Neural progenitor cell (in vitro differentiated cells): Measurements from ENCODE around the gene RPS28. TPM values are rescaled to one million over a fixed set of nuclear protein-coding genes. Genes with fewer than 3 reads are reported as not detected.
"Not testable (repeated sequence)": the region's sequence is repeated elsewhere in the genome, so short reads cannot be mapped to it uniquely, and the experiment has no call there.

Experiments used
- DNase-seq: peaks from one replicate; pipeline ENCODE4 v3.0.0-alpha.2; 2016; ENCODE audit warnings: low spot score
- H2AFZ ChIP-seq: fragments of 200-600 bp; sonication (generic); replicated peaks from 2 replicates; pipeline ENCODE4 v1.6.1; 2016; ENCODE audit warnings: antibody characterized with exemption
- H3F3A ChIP-seq: fragments of 200-600 bp; sonication (generic); 2 replicates; pipeline ENCODE4 v1.6.1; 2016; ENCODE audit warnings: antibody characterized with exemption, low read depth
- H3K27ac ChIP-seq: fragments of 200-600 bp; sonication (generic); 2 replicates; pipeline ENCODE4 v1.5.1; 2016; ENCODE audit warnings: mild to moderate bottlenecking
- H3K27me3 ChIP-seq: fragments of 200-600 bp; sonication (generic); 2 replicates; pipeline ENCODE4 v1.6.1; 2016; ENCODE audit warnings: mild to moderate bottlenecking, moderate library complexity
- H3K36me3 ChIP-seq: fragments of 200-600 bp; sonication (generic); 2 replicates; pipeline ENCODE4 v1.5.1; 2016
- H3K4me1 ChIP-seq: fragments of 200-600 bp; sonication (generic); 2 replicates; pipeline ENCODE4 v1.6.1; 2016; ENCODE audit warnings: mixed run types
- H3K4me2 ChIP-seq: fragments of 200-600 bp; sonication (generic); 2 replicates; pipeline ENCODE4 v1.6.1; 2016
- H3K4me3 ChIP-seq: fragments of 200-600 bp; sonication (generic); 2 replicates; pipeline ENCODE4 v1.5.1; 2016
- H3K79me2 ChIP-seq: fragments of 200-600 bp; sonication (generic); 2 replicates; pipeline ENCODE4 v1.6.1; 2016; ENCODE audit warnings: low read depth
- H3K9ac ChIP-seq: fragments of 200-600 bp; sonication (generic); 2 replicates; pipeline ENCODE4 v1.6.1; 2016
- H3K9me3 ChIP-seq: fragments of 200-600 bp; sonication (generic); 2 replicates; pipeline ENCODE4 v1.5.1; 2016; ENCODE audit warnings: low read depth
- H4K20me1 ChIP-seq: fragments of 200-600 bp; sonication (generic); 2 replicates; pipeline ENCODE4 v1.6.1; 2016; ENCODE audit warnings: low read depth
- H3K27ac Mint-ChIP-seq: 3 replicates; pipeline ENCODE4 v1.8.0; 2021; ENCODE audit warnings: mixed read lengths
- H3K27me3 Mint-ChIP-seq: 2 replicates; pipeline ENCODE4 v1.8.0; 2022; ENCODE audit warnings: low read depth, mild to moderate bottlenecking, inconsistent platforms, moderate library complexity, mixed read lengths; ENCODE audit not compliant: insufficient read depth
- H3K36me3 Mint-ChIP-seq: 3 replicates; pipeline ENCODE4 v1.8.0; 2021; ENCODE audit warnings: mixed read lengths
- H3K4me1 Mint-ChIP-seq: 3 replicates; pipeline ENCODE4 v1.8.0; 2021; ENCODE audit warnings: mixed read lengths
- H3K4me3 Mint-ChIP-seq: 3 replicates; pipeline ENCODE4 v1.8.0; 2021; ENCODE audit warnings: mild to moderate bottlenecking, moderate library complexity, mixed read lengths
- H3K9me3 Mint-ChIP-seq: 3 replicates; pipeline ENCODE4 v1.8.0; 2020; ENCODE audit warnings: mixed read lengths
- EZH2 ChIP-seq: fragments of 200-600 bp; sonication (generic); IDR thresholded peaks from 2 replicates; pipeline ENCODE4 v1.6.1; 2017; ENCODE audit warnings: antibody characterized with exemption, mild to moderate bottlenecking, moderate library complexity
- EZH2phosphoT487 ChIP-seq: fragments of 200-600 bp; sonication (generic); IDR thresholded peaks from 2 replicates; pipeline ENCODE4 v1.6.1; 2017; ENCODE audit warnings: antibody characterized with exemption
- total RNA-seq: library from RNA; depleted of rRNA; stranded (reverse); fragments of >200 nt; gene quantifications from 2 replicates; pipeline ENCODE4 v1.2.3, GENCODE V29; 2015; ENCODE audit warnings: low replicate concordance
- TF ChIP-seq, protein P1 (sequence below): fragments of 200-600 bp; sonication (generic); IDR thresholded peaks from 2 replicates; pipeline ENCODE4 v1.5.1; 2017; ENCODE audit warnings: antibody characterized with exemption, mild to moderate bottlenecking

Gene RPS28
- total RNA-seq, 1 donor from 2014 or later, result 296 TPM

DNA sequence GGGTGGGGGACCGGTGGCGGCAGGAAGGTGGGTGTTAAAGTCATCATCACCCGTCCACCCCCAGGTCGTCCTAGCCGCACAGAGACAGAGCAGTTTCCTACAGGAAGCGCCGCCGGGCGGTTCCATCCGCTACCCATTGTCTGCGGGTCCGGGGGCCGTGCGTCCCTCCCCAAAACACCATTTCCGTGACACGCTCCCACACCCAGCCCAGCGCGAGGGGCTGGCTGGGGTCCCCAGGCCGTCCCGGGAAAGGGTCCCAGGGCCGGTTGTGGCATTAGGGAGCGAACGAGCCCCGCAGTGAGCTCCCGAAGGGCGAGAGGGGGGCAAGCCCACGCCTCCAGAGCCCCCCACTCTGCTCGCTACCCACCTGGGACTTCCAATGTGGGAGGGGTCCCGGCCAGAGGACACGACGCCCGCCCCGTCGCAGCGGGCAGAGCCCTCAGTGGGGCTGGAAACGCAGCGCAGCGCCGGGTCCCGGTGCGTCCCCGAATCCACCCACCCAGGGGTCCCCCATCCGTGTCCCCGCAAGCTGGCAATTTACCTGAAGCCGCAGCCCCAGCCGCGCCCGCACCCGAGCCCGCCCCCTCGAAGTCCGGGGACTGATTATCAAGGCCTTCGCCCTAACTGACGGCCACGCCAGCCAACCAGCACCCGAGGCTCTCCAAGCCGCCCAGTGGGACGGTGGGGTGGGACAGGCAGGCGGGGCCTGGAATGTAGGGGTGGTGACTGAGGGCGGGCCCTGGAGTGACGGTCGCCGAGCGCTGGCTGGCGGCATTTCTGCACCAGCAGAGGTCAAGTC is 21.6 kb downstream of the RPS28 start, which contains the start of gene KANK3:
KANK3 (minus strand) TSS at position 579 of the 799 bp plus-strand sequence. CDS start 5,434 bp downstream, outside the sequence.
- H4K20me1 ChIP-seq, result peaks cover 3% of the 10 kb centered on the region
- peak within 1 kb of the TSS; percentile 43 for H3K4me3 ChIP-seq
- Mint-ChIP-seq H3K27ac (no peak within 1 kb of the TSS), H3K36me3 (no peaks in the 10 kb centered on the region), H3K4me3 (peak within 1 kb of the TSS; percentile 71), H3K9me3 (no peaks in the 10 kb centered on the region), H3K4me1 (peaks cover 9% of the 10 kb centered on the region), H3K27me3 (peaks cover 28% of the 10 kb centered on the region)
- peak within 1 kb of the TSS; percentile 63 for H3K4me2 ChIP-seq
- H3K27me3 ChIP-seq, result peaks cover 67% of the 10 kb centered on the region
- no peaks in the 10 kb centered on the region for H3K79me2 ChIP-seq
- H3K9ac ChIP-seq, result no peak within 1 kb of the TSS
- no peak within 1 kb of the TSS for H2AFZ ChIP-seq
- H3F3A ChIP-seq, result peaks cover 11% of the 10 kb centered on the region
- H3K36me3 ChIP-seq, result no peaks in the 10 kb centered on the region
- H3K4me1 ChIP-seq, result no peaks in the 10 kb centered on the region
- peak; percentile 97 for DNase-seq
- no peak within 1 kb of the TSS for H3K27ac ChIP-seq
- TF ChIP-seq, protein P1, sequence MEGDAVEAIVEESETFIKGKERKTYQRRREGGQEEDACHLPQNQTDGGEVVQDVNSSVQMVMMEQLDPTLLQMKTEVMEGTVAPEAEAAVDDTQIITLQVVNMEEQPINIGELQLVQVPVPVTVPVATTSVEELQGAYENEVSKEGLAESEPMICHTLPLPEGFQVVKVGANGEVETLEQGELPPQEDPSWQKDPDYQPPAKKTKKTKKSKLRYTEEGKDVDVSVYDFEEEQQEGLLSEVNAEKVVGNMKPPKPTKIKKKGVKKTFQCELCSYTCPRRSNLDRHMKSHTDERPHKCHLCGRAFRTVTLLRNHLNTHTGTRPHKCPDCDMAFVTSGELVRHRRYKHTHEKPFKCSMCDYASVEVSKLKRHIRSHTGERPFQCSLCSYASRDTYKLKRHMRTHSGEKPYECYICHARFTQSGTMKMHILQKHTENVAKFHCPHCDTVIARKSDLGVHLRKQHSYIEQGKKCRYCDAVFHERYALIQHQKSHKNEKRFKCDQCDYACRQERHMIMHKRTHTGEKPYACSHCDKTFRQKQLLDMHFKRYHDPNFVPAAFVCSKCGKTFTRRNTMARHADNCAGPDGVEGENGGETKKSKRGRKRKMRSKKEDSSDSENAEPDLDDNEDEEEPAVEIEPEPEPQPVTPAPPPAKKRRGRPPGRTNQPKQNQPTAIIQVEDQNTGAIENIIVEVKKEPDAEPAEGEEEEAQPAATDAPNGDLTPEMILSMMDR, result no peak
- TF ChIP-seq EZH2phosphoT487, result peak; percentile 34
- TF ChIP-seq EZH2, result peak; percentile 81
- H3K9me3 ChIP-seq, result no peaks in the 10 kb centered on the region

DNA sequence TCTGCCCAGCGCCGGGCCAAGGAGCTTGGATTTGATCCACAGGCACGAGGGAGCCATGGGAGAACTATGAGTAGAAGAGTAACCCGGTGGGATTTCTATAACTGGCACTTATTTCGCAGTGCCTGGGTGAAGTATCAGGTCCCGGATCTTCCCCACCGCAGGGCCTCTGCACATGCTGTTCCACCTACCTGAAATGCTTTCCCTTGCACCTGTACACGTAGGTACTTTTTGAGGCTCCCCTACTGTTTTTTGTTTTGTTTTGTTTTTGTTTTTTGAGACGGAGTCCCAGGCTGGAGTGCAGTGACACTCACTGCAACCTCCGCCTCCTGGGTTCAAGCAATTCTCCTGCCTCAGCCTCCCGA is 22.2 kb downstream of the RPS28 start:
- Histone ChIP-seq H3K4me3 (no peak overlapping the region), H3K9ac (no peak overlapping the region), H3K9me3 (no peaks in the 10 kb centered on the region), H4K20me1 (peaks cover 3% of the 10 kb centered on the region), H3K36me3 (no peaks in the 10 kb centered on the region), H3K4me1 (no peaks in the 10 kb centered on the region), H3F3A (peaks cover 11% of the 10 kb centered on the region), H3K79me2 (no peaks in the 10 kb centered on the region), H3K27me3 (peaks cover 63% of the 10 kb centered on the region), H3K4me2 (no peak overlapping the region), H3K27ac (no peak overlapping the region), H2AFZ (no peak overlapping the region)
- Mint-ChIP-seq H3K4me3 (peak overlapping the region; percentile 71), H3K27me3 (peaks cover 24% of the 10 kb centered on the region), H3K36me3 (no peaks in the 10 kb centered on the region), H3K27ac (no peak overlapping the region), H3K9me3 (no peaks in the 10 kb centered on the region), H3K4me1 (peaks cover 7% of the 10 kb centered on the region)
- no peak for DNase-seq
- TF ChIP-seq EZH2, result peak; percentile 13
- no peak for TF ChIP-seq EZH2phosphoT487
- TF ChIP-seq, protein P1, result no peak

DNA sequence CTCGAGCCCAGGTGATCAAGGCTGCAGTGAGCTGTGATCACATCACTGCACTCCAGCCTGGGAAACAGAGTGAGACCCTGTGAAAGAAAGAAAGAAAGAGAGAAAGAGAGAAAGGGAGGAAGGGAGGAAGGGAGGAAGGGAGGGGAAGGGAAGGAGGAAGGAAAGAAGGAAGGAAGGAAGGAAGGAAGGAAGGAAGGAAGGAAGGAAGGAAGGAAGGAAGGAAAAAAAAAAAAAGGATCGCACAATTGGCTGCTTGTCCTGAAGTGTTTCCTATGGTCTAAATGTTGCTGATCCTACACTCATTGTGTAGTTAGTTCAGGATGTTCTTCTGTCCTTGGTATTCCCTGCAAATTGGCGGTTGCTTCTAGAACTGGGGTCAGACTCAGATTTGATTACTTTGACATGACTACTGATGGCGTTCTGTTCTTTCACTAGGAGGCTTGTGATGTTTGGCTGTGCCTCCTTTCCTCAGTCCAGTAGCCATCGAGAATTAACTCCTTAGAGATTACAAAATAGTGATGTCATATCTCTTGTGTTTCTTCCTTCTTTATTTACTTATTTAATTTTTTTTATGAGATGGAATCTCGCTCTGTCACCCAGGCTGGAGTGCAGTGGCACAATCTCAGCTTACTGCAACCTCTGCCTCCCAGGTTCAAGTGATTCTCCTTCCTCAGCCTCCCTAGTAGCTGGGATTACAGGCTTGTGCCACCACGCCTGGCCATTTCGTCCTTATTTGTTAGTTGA is 28.5 kb downstream of the RPS28 start:
- not testable (repeated sequence) for H3K27ac ChIP-seq, H3K27ac Mint-ChIP-seq, H3K4me3 ChIP-seq, H3K27me3 ChIP-seq, H3K36me3 ChIP-seq, H3K36me3 Mint-ChIP-seq, H3K9me3 ChIP-seq, H4K20me1 ChIP-seq, H3K9ac ChIP-seq, DNase-seq, H3K4me1 ChIP-seq, H3K27me3 Mint-ChIP-seq, H3K9me3 Mint-ChIP-seq, H3K79me2 ChIP-seq, H3K4me2 ChIP-seq, H2AFZ ChIP-seq, H3K4me3 Mint-ChIP-seq
- peaks cover 17% of the 10 kb centered on the region for H3F3A ChIP-seq
- H3K4me1 Mint-ChIP-seq, result peaks cover 14% of the 10 kb centered on the region
